ENCODE data around the gene OPCML.

Gene OPCML

DNA sequence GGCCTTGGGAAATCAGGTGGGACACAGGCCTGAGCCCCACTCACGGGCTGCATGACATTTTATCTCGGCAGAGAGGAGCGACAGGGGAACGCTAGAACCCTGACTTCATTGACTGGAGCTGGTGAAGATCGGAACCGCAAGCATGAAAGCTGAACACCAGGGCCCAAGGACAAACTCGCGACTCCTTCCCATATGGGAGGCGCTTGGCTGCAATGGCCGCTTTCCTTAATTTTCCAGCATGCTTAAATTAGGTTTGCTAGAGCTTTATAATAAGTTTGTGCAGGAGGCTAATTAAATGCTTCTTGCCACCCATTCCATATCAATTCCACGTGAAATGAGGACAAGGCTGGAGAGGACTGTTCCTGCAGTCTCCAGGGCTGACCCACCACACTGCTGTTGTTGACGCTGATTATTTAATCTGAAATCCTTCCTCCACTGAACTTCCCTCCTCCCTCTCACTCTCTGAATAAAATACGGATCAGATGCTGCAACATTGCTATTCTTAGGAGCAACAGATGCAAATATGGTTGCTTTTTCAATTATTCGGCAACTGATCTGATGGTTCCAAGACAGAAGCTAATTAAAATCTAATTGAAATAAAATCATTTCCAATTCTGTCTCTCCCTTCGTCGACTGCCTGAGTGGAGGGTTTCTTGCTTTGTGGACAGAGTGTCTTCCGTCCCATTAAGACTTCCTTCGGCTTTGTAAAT is 692.9 kb downstream of the OPCML start:
- no peak overlapping the region for H3K4me3 ChIP-seq (ENCODE audit: control insufficient read depth, low read depth, low read length)
- no peak for DNase-seq (ENCODE audit: low read depth)
- TF ChIP-seq, protein P1, sequence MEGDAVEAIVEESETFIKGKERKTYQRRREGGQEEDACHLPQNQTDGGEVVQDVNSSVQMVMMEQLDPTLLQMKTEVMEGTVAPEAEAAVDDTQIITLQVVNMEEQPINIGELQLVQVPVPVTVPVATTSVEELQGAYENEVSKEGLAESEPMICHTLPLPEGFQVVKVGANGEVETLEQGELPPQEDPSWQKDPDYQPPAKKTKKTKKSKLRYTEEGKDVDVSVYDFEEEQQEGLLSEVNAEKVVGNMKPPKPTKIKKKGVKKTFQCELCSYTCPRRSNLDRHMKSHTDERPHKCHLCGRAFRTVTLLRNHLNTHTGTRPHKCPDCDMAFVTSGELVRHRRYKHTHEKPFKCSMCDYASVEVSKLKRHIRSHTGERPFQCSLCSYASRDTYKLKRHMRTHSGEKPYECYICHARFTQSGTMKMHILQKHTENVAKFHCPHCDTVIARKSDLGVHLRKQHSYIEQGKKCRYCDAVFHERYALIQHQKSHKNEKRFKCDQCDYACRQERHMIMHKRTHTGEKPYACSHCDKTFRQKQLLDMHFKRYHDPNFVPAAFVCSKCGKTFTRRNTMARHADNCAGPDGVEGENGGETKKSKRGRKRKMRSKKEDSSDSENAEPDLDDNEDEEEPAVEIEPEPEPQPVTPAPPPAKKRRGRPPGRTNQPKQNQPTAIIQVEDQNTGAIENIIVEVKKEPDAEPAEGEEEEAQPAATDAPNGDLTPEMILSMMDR (IDR thresholded peaks at IDR 0.05; ENCODE audit: control insufficient read depth, insufficient read depth, low read depth, low read length, missing control alignments), result no peak

DNA sequence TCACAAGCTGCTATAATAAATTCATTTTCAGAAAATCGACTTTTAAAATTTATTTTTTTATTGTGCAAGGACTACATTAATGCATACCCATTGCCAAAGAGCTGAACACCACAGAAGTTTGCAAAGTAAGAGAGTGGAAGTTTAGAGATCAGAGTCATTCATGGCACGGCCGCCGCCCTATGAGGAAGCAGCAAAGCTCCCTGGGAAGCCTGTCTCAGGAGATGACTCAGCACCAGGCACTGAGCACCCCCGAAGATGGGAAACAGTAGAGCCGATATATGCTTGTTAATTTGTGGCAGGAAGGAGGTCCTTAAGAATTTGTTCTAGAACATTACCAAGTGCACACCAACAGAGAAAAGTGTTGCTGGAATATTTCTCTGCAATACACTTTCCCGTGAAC is 693.7 kb downstream of the OPCML start:
- TF ChIP-seq, protein P1 (IDR thresholded peaks at IDR 0.05; ENCODE audit: control insufficient read depth, insufficient read depth, low read depth, low read length, missing control alignments), result no peak

GRCh38 chr11:132831272-132831671 is 701.0 kb downstream of the OPCML start:
- DNase-seq (ENCODE audit: low read depth), result no peak
- H3K4me3 ChIP-seq (ENCODE audit: control insufficient read depth, low read depth, low read length), result no peak overlapping the region
- TF ChIP-seq, protein P1 (IDR thresholded peaks at IDR 0.05; ENCODE audit: control insufficient read depth, insufficient read depth, low read depth, low read length, missing control alignments), result no peak

More for the DNA sequence above, 693.7 kb downstream of the OPCML start:
- no peak for DNase-seq (ENCODE audit: low read depth)
- no peak overlapping the region for H3K4me3 ChIP-seq (ENCODE audit: control insufficient read depth, low read depth, low read length)

DNA sequence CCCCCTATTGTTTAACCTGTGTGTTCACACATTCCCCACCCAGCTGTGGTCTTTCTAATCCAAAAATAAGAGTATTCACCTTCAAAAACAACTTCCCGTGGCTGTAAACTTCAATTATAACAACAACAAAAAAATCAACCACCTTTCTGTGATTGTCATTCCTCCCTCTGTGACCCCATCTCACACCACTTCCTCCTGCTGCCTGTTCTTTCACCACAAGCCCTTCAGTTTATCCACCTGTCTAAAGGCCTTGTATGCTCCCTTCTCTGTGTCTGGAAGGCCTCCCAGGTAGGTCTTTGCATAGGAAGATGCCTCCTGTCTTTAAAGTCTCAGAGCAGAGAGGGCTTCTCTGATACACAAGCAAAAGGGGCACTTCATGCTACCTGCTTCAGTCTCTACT is 707.7 kb downstream of the OPCML start:
- no peak for DNase-seq (ENCODE audit: low read depth)
- TF ChIP-seq, protein P1 (IDR thresholded peaks at IDR 0.05; ENCODE audit: control insufficient read depth, insufficient read depth, low read depth, low read length, missing control alignments), result no peak
- H3K4me3 ChIP-seq (ENCODE audit: control insufficient read depth, low read depth, low read length), result no peak overlapping the region

DNA sequence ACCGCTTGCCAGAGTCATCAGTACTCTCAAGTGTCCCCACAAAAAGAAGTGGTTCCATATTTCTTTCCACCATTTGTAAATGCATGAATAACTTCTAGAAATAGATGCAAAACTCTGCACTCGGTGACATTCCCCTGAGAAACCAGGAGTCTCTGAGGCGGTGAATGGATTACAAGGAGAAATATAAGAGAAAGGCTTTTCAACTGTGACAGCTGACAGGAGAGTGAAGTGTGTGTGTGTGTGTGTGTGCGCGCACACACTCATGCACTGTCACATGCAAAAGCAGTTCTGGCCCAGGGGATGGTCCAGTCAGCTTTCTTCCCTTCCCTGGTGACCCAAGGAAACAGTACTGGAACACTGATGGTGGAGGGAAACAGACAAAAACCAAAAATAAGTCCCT is 710.0 kb downstream of the OPCML start:
- TF ChIP-seq, protein P1 (IDR thresholded peaks at IDR 0.05; ENCODE audit: control insufficient read depth, insufficient read depth, low read depth, low read length, missing control alignments), result no peak
- no peak for DNase-seq (ENCODE audit: low read depth)
- no peak overlapping the region for H3K4me3 ChIP-seq (ENCODE audit: control insufficient read depth, low read depth, low read length)

GRCh38 chr11:132821499-132821898 is 710.8 kb downstream of the OPCML start:
- TF ChIP-seq, protein P1 (IDR thresholded peaks at IDR 0.05; ENCODE audit: control insufficient read depth, insufficient read depth, low read depth, low read length, missing control alignments), result no peak
- no peak for DNase-seq (ENCODE audit: low read depth)
- no peak overlapping the region for H3K4me3 ChIP-seq (ENCODE audit: control insufficient read depth, low read depth, low read length)

All from AG09309 (cell line).